HCT116 (cell line): ENCODE results near the gene EVI5. TPM values are rescaled to one million over a fixed set of nuclear protein-coding genes. Genes with fewer than 3 reads are reported as not detected.

Source experiments
- ATAC-seq: fragments of 200-7000 bp; cut with Tn5 transposase; 2 replicates; pipeline ENCODE4 v1.9.1; 2020; ENCODE audit warnings: mild to moderate bottlenecking, moderate library complexity
- BruUV-seq: library from RNA; stranded (reverse); fragments of 400-500 nt; replicated peaks from 2 replicates; lab custom pipeline; 2021; lab: Mats Ljungman, UMichigan
- CTCF ChIA-PET: fragments of 300-600 bp; sonication (Branson Sonifier 250); formaldehyde crosslinking; loops from one replicate; lab custom pipeline; 2021; ENCODE audit warnings: antibody characterized with exemption; lab: Charles Lee
- POLR2A ChIA-PET: fragments of 300-600, 350-600 bp; sonication (Branson Sonifier 250); formaldehyde crosslinking; loops from one replicate; lab custom pipeline; 2021; ENCODE audit warnings: antibody characterized with exemption; lab: Charles Lee
- RAD21 ChIA-PET, 2 experiments: fragments of 300-600 bp; sonication (Branson Sonifier 250); formaldehyde crosslinking; loops; one replicate each; lab custom pipeline; 2023; ENCODE audit warnings: low total read pairs in 2 of 2; ENCODE audit not compliant: uncharacterized antibody in 2 of 2, unreplicated experiment in 2 of 2, low non-redundant PET in 1 of 2; lab: Charles Lee
- DNase-seq: peaks from one replicate; pipeline ENCODE4 v3.0.0-alpha.2; 2010; ENCODE audit warnings: low read depth, low spot score
- H2AFZ ChIP-seq: fragments of 200-600 bp; shearing (Covaris generic), sonication (generic); 2 replicates; pipeline ENCODE4 v1.6.1; 2017; ENCODE audit warnings: low read depth, mixed run types, mixed read lengths, antibody characterized with exemption, low read length; ENCODE audit not compliant: poor library complexity, severe bottlenecking
- H3K27ac ChIP-seq: 2 replicates; pipeline ENCODE4 v1.5.1; 2012; ENCODE audit warnings: low read depth, low read length
- H3K27me3 ChIP-seq: fragments of 200-600 bp; sonication (generic); 2 replicates; pipeline ENCODE4 v1.6.1; 2016; ENCODE audit warnings: mixed run types, low read length, mixed read lengths; ENCODE audit not compliant: insufficient read depth
- H3K36me3 ChIP-seq, 2 experiments: fragments of 200-500 bp in 1 of 2; fragments of 200-600 bp in 1 of 2; sonication (Bioruptor generic) in 1 of 2; sonication (generic) in 1 of 2; 2 replicates each; pipeline versions ENCODE4 v1.5.1 to v1.6.1; 2014 to 2016; ENCODE audit warnings: low read length in 2 of 2, inconsistent platforms in 1 of 2, mixed read lengths in 1 of 2, mixed run types in 1 of 2; ENCODE audit not compliant: insufficient read depth in 2 of 2, control insufficient read depth in 1 of 2
- H3K4me1 ChIP-seq, 2 experiments: fragments of 200-600 bp in 1 of 2; sonication (generic) in 1 of 2; 2 replicates each; pipeline versions ENCODE4 v1.5.1 to v1.6.1; 2012 to 2017; ENCODE audit warnings: low read length in 2 of 2, inconsistent platforms in 1 of 2, mild to moderate bottlenecking in 1 of 2, mixed read lengths in 1 of 2, mixed run types in 1 of 2, moderate library complexity in 1 of 2; ENCODE audit not compliant: insufficient read depth in 2 of 2, control insufficient read depth in 1 of 2
- H3K4me2 ChIP-seq: fragments of 200-600 bp; sonication (generic); 2 replicates; pipeline ENCODE4 v1.6.1; 2017; ENCODE audit warnings: mixed run types, low read length, mixed read lengths
- H3K4me3 ChIP-seq, 2 experiments: fragments of 200-600 bp in 1 of 2; sonication (generic) in 1 of 2; replicated peaks in 1 of 2; 2 replicates each; pipeline ENCODE4 v1.5.1; 2011 to 2016; ENCODE audit warnings: low read length in 2 of 2, control low read depth in 1 of 2, low read depth in 1 of 2, mild to moderate bottlenecking in 1 of 2, mixed read lengths in 1 of 2, mixed run types in 1 of 2
- H3K79me2 ChIP-seq: fragments of 200-600 bp; sonication (generic); 2 replicates; pipeline ENCODE4 v1.6.1; 2017; ENCODE audit warnings: mild to moderate bottlenecking, mixed run types, low read length, moderate library complexity, mixed read lengths; ENCODE audit not compliant: insufficient read depth
- H3K9ac ChIP-seq: fragments of 200-600 bp; sonication (generic); 2 replicates; pipeline ENCODE4 v1.6.1; 2016; ENCODE audit warnings: low read length, mixed read lengths
- H3K9me2 ChIP-seq: fragments of 200-600 bp; sonication (generic), shearing (Covaris generic); 2 replicates; pipeline ENCODE4 v1.6.1; 2017; ENCODE audit warnings: mixed run types, mild to moderate bottlenecking, moderate library complexity; ENCODE audit not compliant: insufficient read depth
- H3K9me3 ChIP-seq, 2 experiments: fragments of 200-500 bp in 1 of 2; fragments of 200-600 bp in 1 of 2; sonication (Bioruptor generic) in 1 of 2; sonication (generic) in 1 of 2; 2 replicates each; pipeline ENCODE4 v1.6.1; 2014 to 2017; ENCODE audit warnings: low read length in 2 of 2, mixed read lengths in 2 of 2, inconsistent platforms in 1 of 2, low read depth in 1 of 2, mild to moderate bottlenecking in 1 of 2, mixed run types in 1 of 2, moderate library complexity in 1 of 2; ENCODE audit not compliant: control insufficient read depth in 1 of 2, insufficient read depth in 1 of 2
- H4K20me1 ChIP-seq: fragments of 200-600 bp; sonication (generic), shearing (Covaris generic); 2 replicates; pipeline ENCODE4 v1.6.1; 2017; ENCODE audit warnings: mixed run types, mild to moderate bottlenecking, moderate library complexity; ENCODE audit not compliant: insufficient read depth
- CBX3 ChIP-seq: IDR thresholded peaks from 2 replicates; pipeline ENCODE4 v1.6.1; 2012; ENCODE audit warnings: low read depth
- EGR1 ChIP-seq: IDR thresholded peaks from 2 replicates; pipeline ENCODE4 v1.6.1; 2012; ENCODE audit warnings: low read depth
- EZH2 ChIP-seq: fragments of 200-600 bp; sonication (generic); IDR thresholded peaks from 2 replicates; pipeline ENCODE4 v1.6.1; 2017; ENCODE audit warnings: antibody characterized with exemption, mixed run types
- FOSL1 ChIP-seq: IDR thresholded peaks from 2 replicates; pipeline ENCODE4 v1.6.1; 2012; ENCODE audit warnings: low read depth
- JUND ChIP-seq: IDR thresholded peaks from 2 replicates; pipeline ENCODE4 v1.6.1; 2012
- SRF ChIP-seq: IDR thresholded peaks from 2 replicates; pipeline ENCODE4 v1.6.1; 2012; ENCODE audit warnings: low read depth
- ZNF274 ChIP-seq: fragments of 200-500 bp; sonication (Bioruptor generic); IDR thresholded peaks from 2 replicates; pipeline ENCODE4 v1.6.1; 2014; ENCODE audit warnings: mild to moderate bottlenecking, low read depth, low read length, inconsistent platforms
- intact Hi-C: fragments of 100-400 bp; cut with micrococcal nuclease; formaldehyde crosslinking; loops from 2 replicates; pipeline ENCODE4 v1.10.0; 2022
- total RNA-seq: library from RNA; stranded (reverse); gene quantifications from one replicate; pipeline ENCODE4 v1.2.1, GENCODE V29; 2021; ENCODE audit not compliant: unreplicated experiment
- TF ChIP-seq, protein P1 (sequence below), 3 experiments: fragments of 200-600 bp in 1 of 3; sonication (generic) in 1 of 3; IDR thresholded peaks in 2 of 3; conservative IDR thresholded peaks in 1 of 3; 2 replicates each; pipeline ENCODE4 v1.5.1; 2012 to 2017; ENCODE audit warnings: low read depth in 2 of 3, low read length in 2 of 3, antibody characterized with exemption in 1 of 3, borderline replicate concordance in 1 of 3, control low read depth in 1 of 3, mild to moderate bottlenecking in 1 of 3, mixed read lengths in 1 of 3, mixed run types in 1 of 3, moderate library complexity in 1 of 3; ENCODE audit not compliant: insufficient read depth in 1 of 3
- TF ChIP-seq, protein P2 (sequence below): IDR thresholded peaks from 2 replicates; pipeline ENCODE4 v1.6.1; 2011; ENCODE audit warnings: mild to moderate bottlenecking, low read length, moderate library complexity; ENCODE audit not compliant: insufficient replicate concordance; ENCODE audit errors: extremely low read depth
- TF ChIP-seq, protein P3 (sequence below): IDR thresholded peaks from 2 replicates; pipeline ENCODE4 v1.6.1; 2012

The EVI5 gene
- total RNA-seq, 1 experiment from 2014 or later, result 21.8 TPM

DNA sequence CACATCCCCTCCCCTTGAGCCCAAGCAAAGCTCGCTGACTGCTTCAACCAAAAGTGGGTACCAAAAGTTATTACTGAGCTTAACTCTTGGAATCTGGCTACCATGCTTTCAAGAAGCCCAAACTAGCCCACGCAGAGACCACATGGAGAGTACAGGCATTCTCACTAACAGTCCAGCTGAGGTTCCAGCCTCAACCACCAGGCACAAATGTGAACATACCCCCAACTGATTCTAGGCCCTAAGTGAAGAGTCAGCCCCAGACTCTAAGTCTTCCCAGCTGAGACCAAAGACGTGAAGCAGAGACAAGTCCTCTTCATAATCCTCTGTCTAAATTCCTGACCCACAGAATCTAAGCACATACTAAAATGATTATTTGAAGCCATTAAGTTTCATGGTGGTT, 36.8 kb downstream of the EVI5 start:
- peaks cover 23% of the 10 kb centered on the region for H3K79me2 ChIP-seq
- intact Hi-C loops, result loop anchor here (5.0 kb wide), 1 partner anchor 441 kb away; no protein-coding TSS in a partner anchor
- ChIA-PET CTCF (interaction anchor here (0.9 to 2.3 kb wide), 5 partner anchors 12 to 246 kb away, joined by 5 to 38 read pairs (median 6); partner anchors contain the start of gene EVI5), RAD21 (interaction anchor here in 1 of 2 experiments (0.8 kb wide), 1 partner anchor 95 kb away, joined by 4 read pairs; no protein-coding TSS in a partner anchor), POLR2A (no interaction called here)
- no peak overlapping the region for H3K4me3 ChIP-seq
- DNase-seq (no peak), ATAC-seq (no peak)
- no peaks in the 10 kb centered on the region for H4K20me1 ChIP-seq
- no peak overlapping the region for H2AFZ ChIP-seq
- no peaks in the 10 kb centered on the region for H3K36me3 ChIP-seq
- H3K27ac ChIP-seq, result no peak overlapping the region
- no peaks in the 10 kb centered on the region for H3K27me3 ChIP-seq
- H3K4me2 ChIP-seq, result no peak overlapping the region
- no peaks in the 10 kb centered on the region for H3K9me3 ChIP-seq
- no TSS peak for BruUV-seq
- H3K4me1 ChIP-seq, result no peaks in the 10 kb centered on the region
- H3K9me2 ChIP-seq, result no peaks in the 10 kb centered on the region
- no peak overlapping the region for H3K9ac ChIP-seq
- TF ChIP-seq FOSL1 (no peak), CBX3 (no peak), ZNF274 (no peak), JUND (no peak), EZH2 (no peak), SRF (no peak), EGR1 (no peak)
- TF ChIP-seq, protein P1, sequence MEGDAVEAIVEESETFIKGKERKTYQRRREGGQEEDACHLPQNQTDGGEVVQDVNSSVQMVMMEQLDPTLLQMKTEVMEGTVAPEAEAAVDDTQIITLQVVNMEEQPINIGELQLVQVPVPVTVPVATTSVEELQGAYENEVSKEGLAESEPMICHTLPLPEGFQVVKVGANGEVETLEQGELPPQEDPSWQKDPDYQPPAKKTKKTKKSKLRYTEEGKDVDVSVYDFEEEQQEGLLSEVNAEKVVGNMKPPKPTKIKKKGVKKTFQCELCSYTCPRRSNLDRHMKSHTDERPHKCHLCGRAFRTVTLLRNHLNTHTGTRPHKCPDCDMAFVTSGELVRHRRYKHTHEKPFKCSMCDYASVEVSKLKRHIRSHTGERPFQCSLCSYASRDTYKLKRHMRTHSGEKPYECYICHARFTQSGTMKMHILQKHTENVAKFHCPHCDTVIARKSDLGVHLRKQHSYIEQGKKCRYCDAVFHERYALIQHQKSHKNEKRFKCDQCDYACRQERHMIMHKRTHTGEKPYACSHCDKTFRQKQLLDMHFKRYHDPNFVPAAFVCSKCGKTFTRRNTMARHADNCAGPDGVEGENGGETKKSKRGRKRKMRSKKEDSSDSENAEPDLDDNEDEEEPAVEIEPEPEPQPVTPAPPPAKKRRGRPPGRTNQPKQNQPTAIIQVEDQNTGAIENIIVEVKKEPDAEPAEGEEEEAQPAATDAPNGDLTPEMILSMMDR (IDR thresholded peaks at IDR 0.05 in 2 of 3, conservative IDR thresholded peaks at IDR 0.05 in 1 of 3; ENCODE audit: borderline replicate concordance in 1 of 3, insufficient read depth in 1 of 3, low read depth in 2 of 3, low read length in 2 of 3), result no peak
- TF ChIP-seq, protein P2, sequence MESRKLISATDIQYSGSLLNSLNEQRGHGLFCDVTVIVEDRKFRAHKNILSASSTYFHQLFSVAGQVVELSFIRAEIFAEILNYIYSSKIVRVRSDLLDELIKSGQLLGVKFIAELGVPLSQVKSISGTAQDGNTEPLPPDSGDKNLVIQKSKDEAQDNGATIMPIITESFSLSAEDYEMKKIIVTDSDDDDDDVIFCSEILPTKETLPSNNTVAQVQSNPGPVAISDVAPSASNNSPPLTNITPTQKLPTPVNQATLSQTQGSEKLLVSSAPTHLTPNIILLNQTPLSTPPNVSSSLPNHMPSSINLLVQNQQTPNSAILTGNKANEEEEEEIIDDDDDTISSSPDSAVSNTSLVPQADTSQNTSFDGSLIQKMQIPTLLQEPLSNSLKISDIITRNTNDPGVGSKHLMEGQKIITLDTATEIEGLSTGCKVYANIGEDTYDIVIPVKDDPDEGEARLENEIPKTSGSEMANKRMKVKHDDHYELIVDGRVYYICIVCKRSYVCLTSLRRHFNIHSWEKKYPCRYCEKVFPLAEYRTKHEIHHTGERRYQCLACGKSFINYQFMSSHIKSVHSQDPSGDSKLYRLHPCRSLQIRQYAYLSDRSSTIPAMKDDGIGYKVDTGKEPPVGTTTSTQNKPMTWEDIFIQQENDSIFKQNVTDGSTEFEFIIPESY, result no peak
- TF ChIP-seq, protein P3, sequence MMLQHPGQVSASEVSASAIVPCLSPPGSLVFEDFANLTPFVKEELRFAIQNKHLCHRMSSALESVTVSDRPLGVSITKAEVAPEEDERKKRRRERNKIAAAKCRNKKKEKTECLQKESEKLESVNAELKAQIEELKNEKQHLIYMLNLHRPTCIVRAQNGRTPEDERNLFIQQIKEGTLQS, result no peak
- TF ChIP-seq, all 23 proteins: peak for 0
